ENCODE measurements around the gene BARHL2. TPM values are rescaled to one million over a fixed set of nuclear protein-coding genes. Genes with fewer than 3 reads are reported as not detected.

BARHL2 gene
- polyA plus RNA-seq, 2 of the 4 experiments (the other 2 are of a cell fraction), result not detected

- Histone ChIP-seq H3K4me2 (no peak overlapping the region), H3K27ac (no peak overlapping the region), H3K9me3 (no peaks in the 10 kb centered on the region), H3K4me1 (no peaks in the 10 kb centered on the region), H3K4me3 (no peak overlapping the region)
- FAIRE-seq, result no peak
- TF ChIP-seq EP300 (IDR thresholded peaks at IDR 0.05), result no peak
- no peak for TF ChIP-seq MAFK (IDR thresholded peaks at IDR 0.05; ENCODE audit: partially characterized antibody)
- 68% methylated on average over 14 of the region's 14 CpGs for WGBS (ENCODE audit: missing lambda C conversion rate)
- ChIA-PET CTCF (interaction anchor here (1.6 kb wide), 2 partner anchors 10 to 445 kb away, joined by 4 to 5 read pairs; no protein-coding TSS in a partner anchor), POLR2A (no interaction called here)
- DNase-seq (ENCODE audit: low read depth in 1 of 2, low spot score in 1 of 2), result no peak
- no peak for ATAC-seq
These were observed 3.1 kb upstream of the BARHL2 start for GRCh38 chr1:90720145-90720636.

GRCh38 chr1:90719330-90720144, 2.4 kb upstream of the BARHL2 start:
- Histone ChIP-seq H3K27ac (no peak overlapping the region), H3K9me3 (no peaks in the 10 kb centered on the region), H3K4me3 (no peak overlapping the region), H3K4me1 (no peaks in the 10 kb centered on the region), H3K4me2 (no peak overlapping the region)
- WGBS (ENCODE audit: missing lambda C conversion rate), result 70% methylated on average over 29 of the region's 55 CpGs
- DNase-seq (ENCODE audit: low read depth in 1 of 2, low spot score in 1 of 2) (no peak), ATAC-seq (no peak), FAIRE-seq (no peak)
- ChIA-PET POLR2A (no interaction called here), CTCF (interaction anchor here (0.6 kb wide), 1 partner anchor 8 kb away, joined by 3 read pairs; no protein-coding TSS in a partner anchor)
- TF ChIP-seq PHF8 (IDR thresholded peaks at IDR 0.05; ENCODE audit: borderline replicate concordance, low read depth) (no peak), HOXB5 (CRISPR knock-in tag; IDR thresholded peaks at IDR 0.05) (no peak), MAFK (IDR thresholded peaks at IDR 0.05; ENCODE audit: partially characterized antibody) (no peak), RNF2 (IDR thresholded peaks at IDR 0.05; ENCODE audit: borderline replicate concordance, low read depth) (no peak), RCOR1 (IDR thresholded peaks at IDR 0.05; ENCODE audit: low read depth, low read length) (no peak), EP300 (IDR thresholded peaks at IDR 0.05) (no peak)

GRCh38 chr1:90718411-90719329, 1.6 kb upstream of the BARHL2 start:
- WGBS (ENCODE audit: missing lambda C conversion rate), result 46% methylated on average over 31 of the region's 66 CpGs
- DNase-seq (ENCODE audit: low read depth in 1 of 2, low spot score in 1 of 2), result no peak
- ChIA-PET POLR2A (no interaction called here), CTCF (interaction anchor here (0.6 to 0.9 kb wide), 2 partner anchors 7 to 11 kb away, joined by 3 read pairs; no protein-coding TSS in a partner anchor)
- no peak for FAIRE-seq
- H3K4me1 ChIP-seq, result no peaks in the 10 kb centered on the region
- peak overlapping the region; percentile 71 for H3K4me2 ChIP-seq
- H3K4me3 ChIP-seq, result peak overlapping the region; percentile 27; the same call in 2 of the 3 replicates
- TF ChIP-seq FOSB (CRISPR knock-in tag; IDR thresholded peaks at IDR 0.05), result no peak
- no peak for TF ChIP-seq POLR2AphosphoS2 (conservative IDR thresholded peaks at IDR 0.05; ENCODE audit: low read length)
- TF ChIP-seq JUN (IDR thresholded peaks at IDR 0.05), result no peak
- no peak for TF ChIP-seq FOXS1 (CRISPR knock-in tag; IDR thresholded peaks at IDR 0.05)
- TF ChIP-seq, protein P1, sequence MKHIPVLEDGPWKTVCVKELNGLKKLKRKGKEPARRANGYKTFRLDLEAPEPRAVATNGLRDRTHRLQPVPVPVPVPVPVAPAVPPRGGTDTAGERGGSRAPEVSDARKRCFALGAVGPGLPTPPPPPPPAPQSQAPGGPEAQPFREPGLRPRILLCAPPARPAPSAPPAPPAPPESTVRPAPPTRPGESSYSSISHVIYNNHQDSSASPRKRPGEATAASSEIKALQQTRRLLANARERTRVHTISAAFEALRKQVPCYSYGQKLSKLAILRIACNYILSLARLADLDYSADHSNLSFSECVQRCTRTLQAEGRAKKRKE (CRISPR knock-in tag; IDR thresholded peaks at IDR 0.05; ENCODE audit: low read depth), result no peak
- TF ChIP-seq, protein P2, sequence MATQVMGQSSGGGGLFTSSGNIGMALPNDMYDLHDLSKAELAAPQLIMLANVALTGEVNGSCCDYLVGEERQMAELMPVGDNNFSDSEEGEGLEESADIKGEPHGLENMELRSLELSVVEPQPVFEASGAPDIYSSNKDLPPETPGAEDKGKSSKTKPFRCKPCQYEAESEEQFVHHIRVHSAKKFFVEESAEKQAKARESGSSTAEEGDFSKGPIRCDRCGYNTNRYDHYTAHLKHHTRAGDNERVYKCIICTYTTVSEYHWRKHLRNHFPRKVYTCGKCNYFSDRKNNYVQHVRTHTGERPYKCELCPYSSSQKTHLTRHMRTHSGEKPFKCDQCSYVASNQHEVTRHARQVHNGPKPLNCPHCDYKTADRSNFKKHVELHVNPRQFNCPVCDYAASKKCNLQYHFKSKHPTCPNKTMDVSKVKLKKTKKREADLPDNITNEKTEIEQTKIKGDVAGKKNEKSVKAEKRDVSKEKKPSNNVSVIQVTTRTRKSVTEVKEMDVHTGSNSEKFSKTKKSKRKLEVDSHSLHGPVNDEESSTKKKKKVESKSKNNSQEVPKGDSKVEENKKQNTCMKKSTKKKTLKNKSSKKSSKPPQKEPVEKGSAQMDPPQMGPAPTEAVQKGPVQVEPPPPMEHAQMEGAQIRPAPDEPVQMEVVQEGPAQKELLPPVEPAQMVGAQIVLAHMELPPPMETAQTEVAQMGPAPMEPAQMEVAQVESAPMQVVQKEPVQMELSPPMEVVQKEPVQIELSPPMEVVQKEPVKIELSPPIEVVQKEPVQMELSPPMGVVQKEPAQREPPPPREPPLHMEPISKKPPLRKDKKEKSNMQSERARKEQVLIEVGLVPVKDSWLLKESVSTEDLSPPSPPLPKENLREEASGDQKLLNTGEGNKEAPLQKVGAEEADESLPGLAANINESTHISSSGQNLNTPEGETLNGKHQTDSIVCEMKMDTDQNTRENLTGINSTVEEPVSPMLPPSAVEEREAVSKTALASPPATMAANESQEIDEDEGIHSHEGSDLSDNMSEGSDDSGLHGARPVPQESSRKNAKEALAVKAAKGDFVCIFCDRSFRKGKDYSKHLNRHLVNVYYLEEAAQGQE (IDR thresholded peaks at IDR 0.05), result no peak
- TF ChIP-seq BHLHE40 (IDR thresholded peaks at IDR 0.05; ENCODE audit: low read depth, low read length), result no peak
- no peak for TF ChIP-seq MAZ (IDR thresholded peaks at IDR 0.05; ENCODE audit: borderline replicate concordance, low read depth, low read length)
- H3K27ac ChIP-seq, result no peak overlapping the region
- H3K9me3 ChIP-seq, result no peaks in the 10 kb centered on the region
- peak; percentile 26 to 59; a peak in 3 of 6 replicates for ATAC-seq

Measured in A549 (cell line).